ENCODE data around the gene INSIG1. TPM values are rescaled to one million over a fixed set of nuclear protein-coding genes. Genes with fewer than 3 reads are reported as not detected.

Gene INSIG1
- total RNA-seq, 1 donor from 2014 or later: 392 TPM

- TF ChIP-seq CTCF (conservative IDR thresholded peaks at IDR 0.05; ENCODE audit: low read depth, low read length): no peak
- no peak overlapping the region for H3K4me3 ChIP-seq (ENCODE audit: low read depth, low read length)
- DNase-seq (ENCODE audit: low read depth): no peak
Measured at GRCh38 chr7:155284496-155285274, 13.0 kb upstream of the INSIG1 start.

- TF ChIP-seq CTCF (conservative IDR thresholded peaks at IDR 0.05; ENCODE audit: low read depth, low read length): no peak
- no peak for DNase-seq (ENCODE audit: low read depth)
- H3K4me3 ChIP-seq (ENCODE audit: low read depth, low read length): no peak overlapping the region
Measured at GRCh38 chr7:155285423-155285822, 12.3 kb upstream of the INSIG1 start.

- no peak for DNase-seq (ENCODE audit: low read depth)
- no peak for TF ChIP-seq CTCF (conservative IDR thresholded peaks at IDR 0.05; ENCODE audit: low read depth, low read length)
- H3K4me3 ChIP-seq (ENCODE audit: low read depth, low read length): no peak overlapping the region
Measured at GRCh38 chr7:155285833-155286232, 11.8 kb upstream of the INSIG1 start.

GRCh38 chr7:155286686-155287085, 11.0 kb upstream of the INSIG1 start:
- no peak overlapping the region for H3K4me3 ChIP-seq (ENCODE audit: low read depth, low read length)
- DNase-seq (ENCODE audit: low read depth): no peak

GRCh38 chr7:155287284-155287935, 10.3 kb upstream of the INSIG1 start:
- no peak overlapping the region for H3K4me3 ChIP-seq (ENCODE audit: low read depth, low read length)
- no peak for DNase-seq (ENCODE audit: low read depth)
- no peak for TF ChIP-seq CTCF (conservative IDR thresholded peaks at IDR 0.05; ENCODE audit: low read depth, low read length)

More at GRCh38 chr7:155286686-155287085, 11.0 kb upstream of the INSIG1 start:
- no peak for TF ChIP-seq CTCF (conservative IDR thresholded peaks at IDR 0.05; ENCODE audit: low read depth, low read length)

- no peak for TF ChIP-seq CTCF (conservative IDR thresholded peaks at IDR 0.05; ENCODE audit: low read depth, low read length)
- DNase-seq (ENCODE audit: low read depth): no peak
- H3K4me3 ChIP-seq (ENCODE audit: low read depth, low read length): no peak overlapping the region
Measured at GRCh38 chr7:155288055-155288454, 9.6 kb upstream of the INSIG1 start.
